HS-5 (cell line): Measurements from ENCODE around the gene SMTNL2.
"Not testable (repeated sequence)": the region's sequence is repeated elsewhere in the genome, so short reads cannot be mapped to it uniquely, and the experiment has no call there.

Experiments
- DNase-seq: peaks from one replicate; pipeline ENCODE4 v3.0.0-alpha.2; 2012; ENCODE audit warnings: low read depth

SMTNL2 gene

DNA sequence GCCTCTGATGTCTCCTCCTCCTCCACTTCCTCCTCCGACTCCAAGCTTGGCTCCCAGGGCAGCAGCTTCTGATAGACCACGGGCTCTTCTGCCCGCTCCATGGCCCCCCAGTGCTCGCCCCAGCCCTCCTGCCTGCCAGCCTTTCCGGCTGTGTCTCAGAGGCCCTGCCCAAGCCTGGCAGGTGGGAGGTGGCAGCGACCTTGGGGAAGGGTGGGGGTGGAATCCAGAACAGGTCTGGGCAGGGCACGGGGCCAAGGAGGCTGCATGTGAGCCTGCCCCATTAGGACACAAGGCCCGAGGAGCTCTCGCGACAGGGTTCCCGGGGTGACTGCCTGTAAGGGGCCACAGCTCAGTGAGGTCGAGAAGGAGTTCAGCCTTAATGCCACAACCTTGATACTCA, 23.9 kb upstream of the SMTNL2 start, which contains the start of gene GGT6:
Gene GGT6, minus strand, starts transcription at position 157 of the 400 bp plus-strand sequence. Its CDS starts 56 bp downstream, at position 101.
- no peak for DNase-seq

DNA sequence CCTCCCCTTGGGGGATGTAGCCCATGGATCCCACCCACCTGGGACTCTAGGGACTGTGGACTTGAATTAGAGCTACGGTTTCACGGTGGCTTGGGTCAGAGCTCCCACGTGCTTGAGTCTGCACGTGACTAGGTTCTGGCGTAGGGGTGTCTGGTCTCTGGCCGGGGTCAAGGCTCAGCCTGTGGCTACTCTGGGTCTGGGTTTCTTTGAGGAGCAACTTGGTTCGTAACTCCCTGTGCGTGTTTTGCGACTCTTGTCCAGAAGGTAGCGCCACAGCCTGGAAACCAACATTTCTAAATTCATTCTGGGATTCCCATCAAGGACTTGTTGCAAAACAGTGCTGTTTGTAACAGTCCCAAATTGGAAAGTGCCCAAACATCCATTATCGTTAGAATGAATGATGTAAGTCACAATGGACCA, 23.5 kb upstream of the SMTNL2 start:
- DNase-seq: no peak

GRCh38 chr17:4562015-4562969, 22.0 kb upstream of the SMTNL2 start:
- DNase-seq: no peak

DNA sequence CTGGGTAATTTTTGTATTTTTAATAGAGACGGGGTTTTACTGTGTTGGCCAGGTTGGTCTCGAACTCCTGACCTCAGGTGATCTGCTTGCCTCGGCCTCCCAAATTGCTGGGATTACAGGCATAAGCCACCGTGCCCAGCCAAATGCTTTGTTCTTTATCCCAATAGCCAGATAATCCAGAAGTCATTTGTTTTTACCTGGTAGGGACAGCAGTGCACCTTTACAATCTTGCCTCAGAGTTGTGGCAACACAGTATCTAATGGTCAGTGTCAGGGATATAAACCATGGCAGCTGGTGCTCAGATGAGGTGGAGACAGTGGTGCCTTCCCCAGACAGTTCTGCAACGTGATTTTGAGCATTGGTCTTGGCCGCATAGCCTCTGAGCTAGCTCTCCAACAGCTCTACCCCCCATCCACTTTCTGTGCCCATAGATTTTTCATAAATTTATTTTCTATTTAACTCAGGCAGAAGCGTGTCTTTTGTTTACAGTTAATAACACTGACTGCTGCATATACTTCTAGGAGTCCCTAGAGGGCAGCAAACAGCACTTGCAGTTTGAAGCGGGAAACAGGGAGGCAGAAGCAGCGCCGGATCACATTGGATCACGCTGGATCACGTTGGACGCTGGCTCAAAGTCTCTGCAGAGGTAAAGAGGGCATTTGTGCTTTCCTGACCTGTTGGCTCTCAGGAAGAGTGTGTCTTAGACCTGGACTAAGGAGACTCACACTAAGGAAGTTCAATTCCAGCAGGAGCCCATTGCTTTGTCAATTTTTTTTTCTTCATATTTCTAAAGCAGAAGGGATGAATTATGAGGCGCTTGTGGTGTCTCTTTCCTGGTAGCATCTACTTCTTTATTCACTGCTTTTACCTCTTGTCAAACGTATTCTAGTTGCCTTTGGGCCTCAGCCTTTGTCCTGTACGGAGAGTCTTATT, 18.9 kb upstream of the SMTNL2 start:
- DNase-seq: peak; percentile 46

DNA sequence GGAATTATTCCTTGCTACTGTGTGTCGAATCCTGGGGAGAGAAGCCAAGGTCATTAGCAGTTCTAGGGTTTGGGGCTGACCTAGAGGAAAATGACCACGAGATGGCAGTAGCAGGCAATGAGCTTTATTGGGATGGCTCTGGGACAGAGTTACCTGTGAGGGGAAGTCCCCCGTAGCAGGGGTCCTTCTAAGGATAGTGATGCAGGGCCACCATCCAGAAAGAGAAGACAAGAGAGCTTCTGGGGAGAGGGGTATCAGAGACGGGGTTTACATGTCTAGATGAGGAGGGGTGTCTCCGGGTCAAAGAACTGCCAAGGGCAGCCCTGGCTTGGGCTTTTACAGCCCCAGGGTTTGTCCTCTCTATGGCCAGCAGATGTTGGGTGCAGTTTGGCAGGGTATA, 17.5 kb upstream of the SMTNL2 start:
- peak; percentile 15 for DNase-seq

- no peak for DNase-seq
These were observed 14.7 kb upstream of the SMTNL2 start for GRCh38 chr17:4569591-4569990.

- no peak for DNase-seq
These were observed 12.2 kb upstream of the SMTNL2 start for GRCh38 chr17:4572131-4572530.

DNA sequence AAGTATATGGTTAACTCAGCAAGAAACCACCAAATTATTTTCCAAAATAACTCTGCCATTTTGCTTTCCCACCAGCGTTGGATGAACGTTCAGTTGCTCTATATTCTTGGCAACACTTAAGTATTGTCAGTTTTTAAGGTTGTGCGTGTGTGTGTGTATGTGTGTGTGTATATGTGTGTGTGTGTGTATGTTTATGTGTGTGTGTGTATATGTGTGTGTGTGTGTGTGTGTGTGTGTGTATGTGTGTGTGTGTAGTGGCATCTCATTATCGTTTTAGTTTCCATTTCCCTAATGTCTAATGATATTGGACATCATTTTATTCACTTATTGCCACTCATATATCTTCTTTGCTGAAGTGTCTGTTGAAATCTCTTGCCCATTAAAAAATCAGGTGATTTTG, 11.2 kb upstream of the SMTNL2 start:
- DNase-seq: no peak

- no peak for DNase-seq
These were observed 10.7 kb upstream of the SMTNL2 start for GRCh38 chr17:4573669-4574068.

DNA sequence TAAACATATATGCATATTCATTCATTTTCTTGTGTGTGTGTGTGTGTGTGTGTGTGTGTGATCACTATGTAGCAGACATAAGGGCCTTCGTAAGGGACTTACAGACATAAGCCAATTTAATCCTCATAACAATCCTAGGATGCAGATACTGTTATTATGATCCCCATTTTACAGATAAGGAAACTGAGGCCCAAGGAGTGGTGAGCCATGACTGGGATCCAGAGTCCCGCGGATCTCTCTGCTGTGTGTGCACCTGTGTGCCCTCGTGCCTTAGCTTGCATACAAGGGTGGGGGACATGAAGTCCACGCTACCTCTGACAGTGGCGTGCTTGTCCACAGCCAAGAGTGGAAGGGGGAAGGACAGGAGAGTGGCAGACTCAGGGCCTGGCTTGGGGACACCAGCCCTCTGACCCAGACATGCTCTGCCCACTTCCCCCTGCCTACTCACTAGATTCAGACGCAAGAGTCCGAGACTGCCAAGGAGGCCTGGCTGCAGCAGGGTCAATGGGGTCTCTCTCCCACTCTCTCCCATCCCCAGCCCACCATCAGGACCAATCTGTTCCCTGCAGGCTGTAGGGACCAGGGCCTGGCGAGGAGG, 9.8 kb upstream of the SMTNL2 start:
- DNase-seq: no peak

- DNase-seq: no peak
These were observed 8.2 kb upstream of the SMTNL2 start for GRCh38 chr17:4576161-4576558.

DNA sequence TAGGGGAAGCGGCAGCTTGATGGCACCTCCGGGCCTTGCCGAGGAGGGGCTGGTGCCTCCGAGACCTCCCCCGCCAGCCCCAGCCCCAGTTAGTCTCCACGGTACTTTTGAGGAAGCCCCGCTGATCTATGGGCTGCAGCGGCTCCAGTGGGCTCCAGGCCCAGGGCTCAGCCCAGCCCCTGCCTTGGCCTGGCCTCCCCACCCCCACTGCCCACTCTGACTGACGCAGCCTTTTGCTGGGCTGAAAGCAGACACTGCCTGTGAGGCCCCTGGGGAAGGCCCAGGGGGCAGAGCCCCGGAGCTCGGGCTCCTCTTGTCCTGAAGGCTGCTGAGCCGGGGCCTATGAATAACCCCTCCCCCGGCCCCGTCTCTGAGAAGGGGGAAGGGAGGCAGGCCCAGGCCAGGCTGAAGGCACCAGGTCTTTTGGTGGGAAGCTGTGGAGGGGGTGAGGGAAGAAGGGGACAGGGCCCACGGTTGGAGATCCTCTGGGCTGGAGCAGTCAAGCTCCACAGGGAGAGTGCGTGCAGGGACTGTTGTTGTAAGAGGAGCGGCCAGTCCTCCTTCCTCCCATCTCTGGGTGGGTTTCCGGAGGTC, 7.5 kb upstream of the SMTNL2 start:
- no peak for DNase-seq

- DNase-seq: no peak
These were observed 6.8 kb upstream of the SMTNL2 start for GRCh38 chr17:4577386-4577993.

GRCh38 chr17:4578349-4578748, 6.0 kb upstream of the SMTNL2 start:
- not testable (repeated sequence) for DNase-seq

DNA sequence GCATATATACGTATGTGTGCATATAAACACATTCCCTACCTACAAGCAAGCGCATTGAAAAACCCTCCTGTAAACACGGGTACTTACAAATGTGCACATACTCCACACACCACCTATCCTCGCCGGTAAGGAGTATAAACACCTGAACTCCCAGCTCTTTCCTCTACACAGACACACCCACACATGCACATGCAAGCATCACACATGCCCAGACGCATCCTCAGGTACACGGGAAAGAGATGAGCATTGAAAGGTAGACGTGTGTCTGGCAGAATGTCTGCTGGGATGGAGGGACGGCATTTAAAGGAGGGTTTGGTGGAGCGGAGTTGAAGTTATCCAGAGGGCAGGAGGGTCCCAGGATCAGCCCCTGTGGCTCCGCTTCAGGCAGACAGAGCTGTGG, 4.7 kb upstream of the SMTNL2 start:
- DNase-seq: no peak

- DNase-seq: no peak
These were observed 4.0 kb upstream of the SMTNL2 start for GRCh38 chr17:4580291-4580690.

DNA sequence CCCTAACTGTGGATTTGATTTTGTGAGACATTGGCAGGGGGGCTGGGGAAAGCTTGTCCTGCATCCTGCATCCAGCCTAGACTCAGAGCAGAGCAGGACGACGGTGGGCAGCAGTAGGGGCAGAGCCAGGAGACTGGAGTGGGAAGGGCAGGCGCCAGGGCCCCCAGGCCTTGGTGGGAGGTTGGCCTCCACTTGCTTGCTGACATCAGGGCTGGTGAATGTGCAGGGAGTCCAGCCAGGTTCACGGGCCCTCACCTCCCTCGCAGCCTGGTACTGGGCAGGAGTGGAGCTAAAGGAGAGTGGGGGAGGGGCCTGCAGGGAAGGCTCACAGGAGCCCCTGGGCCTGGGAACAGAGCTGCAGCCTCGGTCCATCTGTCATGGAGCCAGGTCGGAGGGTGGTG, 2.2 kb upstream of the SMTNL2 start:
- no peak for DNase-seq

DNA sequence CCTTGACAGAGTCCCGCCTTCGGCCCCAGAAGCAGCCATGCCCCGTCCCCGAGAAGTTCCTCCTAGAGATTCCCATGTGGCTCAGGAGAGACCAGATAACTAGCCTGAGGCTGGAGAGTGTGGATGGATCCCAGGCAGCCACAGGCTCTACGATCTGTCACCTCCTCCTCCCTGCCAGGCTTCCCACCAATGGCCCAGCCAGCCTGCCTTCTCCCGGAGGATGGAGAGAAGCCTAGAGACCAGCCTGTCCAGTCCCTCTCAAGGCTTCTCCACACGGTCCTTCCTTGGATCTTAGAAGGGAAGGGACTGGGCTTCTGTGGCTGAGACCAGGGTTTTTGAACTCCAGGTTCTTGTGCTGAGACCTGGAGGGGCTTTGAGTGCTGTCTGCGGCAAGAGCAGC, 1.6 kb upstream of the SMTNL2 start:
- DNase-seq: no peak

DNA sequence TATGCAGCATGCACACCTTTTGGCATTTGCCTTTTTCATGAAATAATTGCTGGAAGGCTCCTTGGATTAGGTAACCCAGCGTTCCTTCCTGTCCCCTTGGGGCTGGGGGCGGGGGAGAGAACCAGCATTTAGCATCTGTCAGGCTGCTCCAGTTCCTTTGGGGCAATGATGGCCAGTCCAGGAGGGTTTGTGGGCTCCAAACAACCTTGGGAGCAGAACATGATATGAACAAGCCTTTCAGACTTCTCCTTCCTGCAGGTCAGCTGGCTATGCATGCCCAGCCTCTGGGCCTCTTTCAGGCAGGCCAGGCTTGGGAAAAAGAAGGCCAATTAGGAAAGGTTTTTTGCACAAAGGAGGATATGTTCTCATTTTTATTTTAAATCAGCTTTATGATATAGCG, 1.1 kb upstream of the SMTNL2 start:
- no peak for DNase-seq

- no peak for DNase-seq
These were observed 588 bp upstream of the SMTNL2 start for GRCh38 chr17:4583782-4584100.

DNA sequence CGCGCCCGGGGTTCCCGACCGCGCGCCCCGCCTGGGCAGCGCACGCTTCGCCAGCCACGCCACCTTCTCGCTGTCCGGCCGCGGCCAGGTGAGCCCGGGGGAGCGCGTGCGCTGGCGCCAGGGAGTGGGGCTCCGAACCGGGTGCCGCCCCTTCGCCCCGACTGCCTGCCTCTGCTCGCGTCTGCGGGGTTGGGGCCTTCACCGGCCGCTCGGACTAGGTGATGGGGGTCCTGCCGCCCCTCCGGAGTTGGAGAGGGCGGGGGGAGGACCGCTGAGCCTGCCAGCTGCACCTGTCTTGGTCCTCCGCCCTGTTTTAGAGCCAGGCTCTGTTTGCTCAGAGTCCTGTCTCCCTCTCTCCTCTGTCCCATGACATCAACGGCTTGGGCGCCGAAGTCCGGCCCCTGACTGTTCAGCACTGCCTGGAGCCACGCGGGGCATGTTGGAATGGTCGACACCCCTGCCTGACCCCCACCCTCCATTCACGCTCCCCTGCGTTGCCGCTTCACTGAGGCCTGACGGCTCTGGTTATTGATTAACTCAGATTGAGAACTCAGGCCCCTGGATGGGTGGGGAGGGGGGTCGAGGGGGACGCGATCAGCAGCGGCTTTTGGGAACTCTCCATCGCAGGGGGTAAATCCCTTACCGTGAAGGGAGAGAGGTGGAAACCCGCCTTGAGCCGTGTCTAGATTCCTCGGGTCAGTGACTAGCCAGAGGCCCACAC, 748 bp downstream of the SMTNL2 start:
- no peak for DNase-seq
